ENCODE results near the gene ARID1A. TPM values are rescaled to one million over a fixed set of nuclear protein-coding genes. Genes with fewer than 3 reads are reported as not detected.
"Not testable (repeated sequence)": the region's sequence is repeated elsewhere in the genome, so short reads cannot be mapped to it uniquely, and the experiment has no call there.

ARID1A gene
- total RNA-seq, 6 experiments from 2014 or later, result 22.2 to 36.4 (median 29.4) TPM

- peak overlapping the region in 1 of 3 donors; percentile 15 for H3K27ac ChIP-seq
- ATAC-seq, result no peak
Measured at GRCh38 chr1:26724118-26724517, 28.3 kb downstream of the ARID1A start.

GRCh38 chr1:26724926-26725325, 29.1 kb downstream of the ARID1A start:
- no peak for TF ChIP-seq CTCF (IDR thresholded peaks at IDR 0.05)
- TF ChIP-seq POLR2A (IDR thresholded peaks at IDR 0.05), result no peak
- peaks cover 3 to 62% (median 26%) of the 10 kb centered on the region in 4 donors for H3K4me1 ChIP-seq
- peaks cover 0 to 4% (median 2%) of the 10 kb centered on the region in 4 donors for H3K36me3 ChIP-seq
- WGBS (ENCODE audit: insufficient coverage, low coverage, low lambda C conversion rate, missing lambda C conversion rate), result 67% methylated on average over 1 of the region's 1 CpG
- H3K9me3 ChIP-seq, result no peaks in the 10 kb centered on the region
- intact Hi-C loops (cut with DNase I), result no loop called here
- no peak overlapping the region for H3K4me3 ChIP-seq
- ATAC-seq, result no peak
- no peak for DNase-seq
- no peaks in the 10 kb centered on the region for H3K27me3 ChIP-seq
- no peak overlapping the region for H3K27ac ChIP-seq

More at GRCh38 chr1:26724118-26724517, 28.3 kb downstream of the ARID1A start:
- TF ChIP-seq CTCF (IDR thresholded peaks at IDR 0.05) (no peak), POLR2A (IDR thresholded peaks at IDR 0.05) (no peak)
- WGBS (ENCODE audit: insufficient coverage, low coverage, low lambda C conversion rate, missing lambda C conversion rate), result 38% methylated on average over 2 of the region's 2 CpGs
- no peak for DNase-seq
- Histone ChIP-seq H3K9me3 (no peaks in the 10 kb centered on the region), H3K4me1 (peaks cover 5 to 68% (median 29%) of the 10 kb centered on the region in 4 donors), H3K4me3 (no peak overlapping the region), H3K27me3 (no peaks in the 10 kb centered on the region), H3K36me3 (no peaks in the 10 kb centered on the region)
- intact Hi-C loops (cut with DNase I), result no loop called here

GRCh38 chr1:26725904-26726303, 30.1 kb downstream of the ARID1A start:
- H3K4me3 ChIP-seq; H3K27ac ChIP-seq; DNase-seq; H3K9me3 ChIP-seq; intact Hi-C loops (cut with DNase I); H3K27me3 ChIP-seq; ATAC-seq: not testable (repeated sequence)
- peaks cover 0 to 12% (median 5%) of the 10 kb centered on the region in 4 donors for H3K36me3 ChIP-seq
- H3K4me1 ChIP-seq, result peaks cover 3 to 57% (median 23%) of the 10 kb centered on the region in 4 donors
- WGBS (ENCODE audit: insufficient coverage, low coverage, low lambda C conversion rate, missing lambda C conversion rate), result 98% methylated on average over 14 of the region's 14 CpGs

- no peaks in the 10 kb centered on the region for H3K27me3 ChIP-seq
- no peak for ATAC-seq
- no peak overlapping the region for H3K4me3 ChIP-seq
- H3K27ac ChIP-seq, result no peak overlapping the region
- WGBS (ENCODE audit: insufficient coverage, low coverage, low lambda C conversion rate, missing lambda C conversion rate), result 82% methylated on average over 1 of the region's 1 CpG
- H3K36me3 ChIP-seq, result peaks cover 0 to 20% (median 9%) of the 10 kb centered on the region in 4 donors
- intact Hi-C loops (cut with DNase I), result no loop called here
- H3K9me3 ChIP-seq, result no peaks in the 10 kb centered on the region
- peaks cover 3 to 52% (median 23%) of the 10 kb centered on the region in 4 donors for H3K4me1 ChIP-seq
- DNase-seq, result no peak
- TF ChIP-seq POLR2A (IDR thresholded peaks at IDR 0.05) (no peak), CTCF (IDR thresholded peaks at IDR 0.05) (no peak)
Measured at GRCh38 chr1:26726784-26727183, 31.0 kb downstream of the ARID1A start.

GRCh38 chr1:26727476-26727875, 31.7 kb downstream of the ARID1A start:
- no peak for TF ChIP-seq POLR2A (IDR thresholded peaks at IDR 0.05)
- no peak for TF ChIP-seq CTCF (IDR thresholded peaks at IDR 0.05)
- ATAC-seq (no peak), DNase-seq (no peak)
- Histone ChIP-seq H3K4me1 (peaks cover 3 to 45% (median 19%) of the 10 kb centered on the region in 4 donors), H3K36me3 (peaks cover 0 to 27% (median 10%) of the 10 kb centered on the region in 4 donors), H3K27me3 (no peaks in the 10 kb centered on the region), H3K4me3 (no peak overlapping the region), H3K27ac (no peak overlapping the region), H3K9me3 (no peaks in the 10 kb centered on the region)
- intact Hi-C loops (cut with DNase I), result no loop called here

Data from right lobe of liver (tissue), 6 donors.